HEK293T (cell line): Measurements from ENCODE around the gene LSM3.

Source experiments
- ARNT ChIP-seq: fragments of 450-650 bp; IDR thresholded peaks from 2 replicates; pipeline ENCODE4 v1.6.1; 2017; ENCODE audit warnings: mild to moderate bottlenecking
- BHLHE40 ChIP-seq: fragments of 450-650 bp; IDR thresholded peaks from 2 replicates; pipeline ENCODE4 v1.6.1; 2016; ENCODE audit warnings: mild to moderate bottlenecking, moderate library complexity, borderline replicate concordance
- ELF4 ChIP-seq: fragments of 450-650 bp; IDR thresholded peaks from 2 replicates; pipeline ENCODE4 v1.6.1; 2017; ENCODE audit warnings: antibody characterized with exemption
- FOXA1 ChIP-seq: fragments of 450-650 bp; IDR thresholded peaks from 2 replicates; pipeline ENCODE4 v1.6.1; 2016; ENCODE audit warnings: mild to moderate bottlenecking
- FOXK2 ChIP-seq: fragments of 450-650 bp; IDR thresholded peaks from 2 replicates; pipeline ENCODE4 v1.6.1; 2016; ENCODE audit warnings: mild to moderate bottlenecking
- FOXM1 ChIP-seq: fragments of 450-650 bp; IDR thresholded peaks from 2 replicates; pipeline ENCODE4 v1.6.1; 2017; ENCODE audit warnings: mild to moderate bottlenecking, borderline replicate concordance
- HDGF ChIP-seq: fragments of 450-650 bp; IDR thresholded peaks from 2 replicates; pipeline ENCODE4 v1.6.1; 2017; ENCODE audit warnings: antibody characterized with exemption, borderline replicate concordance
- NFRKB ChIP-seq: fragments of 450-650 bp; IDR thresholded peaks from 2 replicates; pipeline ENCODE4 v1.6.1; 2016; ENCODE audit warnings: mild to moderate bottlenecking, moderate library complexity
- SP1 ChIP-seq: fragments of 450-650 bp; IDR thresholded peaks from 2 replicates; pipeline ENCODE4 v1.6.1; 2017
- SUZ12 ChIP-seq: fragments of 450-650 bp; IDR thresholded peaks from 2 replicates; pipeline ENCODE4 v1.6.1; 2016; ENCODE audit warnings: mild to moderate bottlenecking
- TARDBP ChIP-seq: fragments of 450-650 bp; IDR thresholded peaks from 2 replicates; pipeline ENCODE4 v1.6.1; 2016
- ZNF384 ChIP-seq: fragments of 450-650 bp; IDR thresholded peaks from 2 replicates; pipeline ENCODE4 v1.6.1; 2016

DNA sequence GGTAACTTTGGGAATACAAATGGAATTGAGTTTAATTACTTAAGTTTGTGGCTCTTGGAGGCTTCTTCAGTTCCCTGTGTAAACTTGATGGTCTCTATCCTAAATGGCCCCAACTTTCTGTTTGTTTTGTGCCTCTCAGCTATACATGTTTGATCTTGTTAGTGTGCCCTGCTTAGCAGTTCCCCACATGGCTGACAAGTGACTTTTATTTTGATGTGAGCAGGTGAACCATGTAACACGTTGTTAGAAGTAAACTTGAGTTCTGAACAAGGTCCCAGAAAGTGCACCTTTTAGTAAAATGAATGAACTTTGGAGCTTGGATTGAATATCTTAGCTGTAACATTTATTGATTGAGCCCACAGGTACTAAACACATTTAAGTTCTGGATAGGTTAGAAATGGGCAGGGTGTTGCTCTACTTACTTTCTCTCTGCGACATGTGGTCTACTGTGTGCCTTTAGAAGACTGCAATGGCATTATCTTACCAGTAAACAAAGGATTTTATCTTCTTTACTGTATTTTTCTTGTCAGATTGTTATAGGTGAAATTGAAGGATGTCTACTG, 4.5 kb downstream of the LSM3 start:
- TF ChIP-seq SUZ12 (no peak), HDGF (no peak), ARNT (no peak), FOXK2 (no peak), BHLHE40 (no peak), SP1 (no peak), TARDBP (no peak), FOXA1 (no peak), ELF4 (no peak), NFRKB (no peak), FOXM1 (no peak), ZNF384 (no peak)
